HAP-1 (cell line): ENCODE data around the gene CLDN9.

Experiments
- DNase-seq, 2 experiments: peaks; one replicate each; pipeline ENCODE4 v3.0.0-alpha.2; 2016 to 2020; ENCODE audit warnings: low spot score in 2 of 2
- H3K27me3 ChIP-seq: fragments of 250-450 bp; sonication (Bioruptor Pico); 2 replicates; pipeline ENCODE4 v1.5.1; 2020; ENCODE audit warnings: low read depth, mild to moderate bottlenecking, moderate library complexity
- H3K36me3 ChIP-seq: fragments of 250-450 bp; sonication (Bioruptor Pico); replicated peaks from 2 replicates; pipeline ENCODE4 v1.5.1; 2020; ENCODE audit warnings: mild to moderate bottlenecking
- H3K4me1 ChIP-seq: fragments of 250-450 bp; sonication (Bioruptor Pico); 2 replicates; pipeline ENCODE4 v1.5.1; 2020; ENCODE audit warnings: mild to moderate bottlenecking
- H3K4me3 ChIP-seq: fragments of 250-450 bp; sonication (Bioruptor Pico); 2 replicates; pipeline ENCODE4 v1.5.1; 2020; ENCODE audit warnings: mild to moderate bottlenecking, moderate library complexity
- H3K9me3 ChIP-seq: fragments of 250-450 bp; sonication (Bioruptor Pico); 2 replicates; pipeline ENCODE4 v1.5.1; 2020; ENCODE audit warnings: mild to moderate bottlenecking, moderate library complexity
- in situ Hi-C: fragments of 300-500 bp; cut with MboI; formaldehyde crosslinking; loops from 3 replicates; pipeline ENCODE4 v1.14.3; 2020; ENCODE audit warnings: low sequenced_read_pairs, inconsistent platforms, mixed read lengths

The CLDN9 gene

GRCh38 chr16:3022208-3022683, 9.5 kb downstream of the CLDN9 start:
- peak; percentile 48 to 82 for DNase-seq
- Histone ChIP-seq H3K27me3 (no peaks in the 10 kb centered on the region), H3K36me3 (peaks cover 24% of the 10 kb centered on the region), H3K9me3 (no peaks in the 10 kb centered on the region), H3K4me1 (peaks cover 22% of the 10 kb centered on the region), H3K4me3 (peak overlapping the region; percentile 90)
- in situ Hi-C loops, result loop anchor here (5.0 kb wide), 1 partner anchor 50 kb away; no protein-coding TSS in a partner anchor

GRCh38 chr16:3022684-3023414, 10.1 kb downstream of the CLDN9 start:
- in situ Hi-C loops, result loop anchor here (5.0 kb wide), 1 partner anchor 51 kb away; no protein-coding TSS in a partner anchor
- Histone ChIP-seq H3K9me3 (no peaks in the 10 kb centered on the region), H3K27me3 (no peaks in the 10 kb centered on the region), H3K4me3 (peak overlapping the region; percentile 90), H3K36me3 (peaks cover 26% of the 10 kb centered on the region), H3K4me1 (peaks cover 23% of the 10 kb centered on the region)
- peak in 1 of 2 experiments; percentile 58 for DNase-seq

GRCh38 chr16:3023415-3023668, 10.6 kb downstream of the CLDN9 start:
- Histone ChIP-seq H3K27me3 (no peaks in the 10 kb centered on the region), H3K9me3 (no peaks in the 10 kb centered on the region), H3K4me3 (peak overlapping the region; percentile 90), H3K36me3 (peaks cover 26% of the 10 kb centered on the region), H3K4me1 (peaks cover 25% of the 10 kb centered on the region)
- in situ Hi-C loops, result loop anchor here (5.0 kb wide), 1 partner anchor 51 kb away; no protein-coding TSS in a partner anchor
- no peak for DNase-seq

DNA sequence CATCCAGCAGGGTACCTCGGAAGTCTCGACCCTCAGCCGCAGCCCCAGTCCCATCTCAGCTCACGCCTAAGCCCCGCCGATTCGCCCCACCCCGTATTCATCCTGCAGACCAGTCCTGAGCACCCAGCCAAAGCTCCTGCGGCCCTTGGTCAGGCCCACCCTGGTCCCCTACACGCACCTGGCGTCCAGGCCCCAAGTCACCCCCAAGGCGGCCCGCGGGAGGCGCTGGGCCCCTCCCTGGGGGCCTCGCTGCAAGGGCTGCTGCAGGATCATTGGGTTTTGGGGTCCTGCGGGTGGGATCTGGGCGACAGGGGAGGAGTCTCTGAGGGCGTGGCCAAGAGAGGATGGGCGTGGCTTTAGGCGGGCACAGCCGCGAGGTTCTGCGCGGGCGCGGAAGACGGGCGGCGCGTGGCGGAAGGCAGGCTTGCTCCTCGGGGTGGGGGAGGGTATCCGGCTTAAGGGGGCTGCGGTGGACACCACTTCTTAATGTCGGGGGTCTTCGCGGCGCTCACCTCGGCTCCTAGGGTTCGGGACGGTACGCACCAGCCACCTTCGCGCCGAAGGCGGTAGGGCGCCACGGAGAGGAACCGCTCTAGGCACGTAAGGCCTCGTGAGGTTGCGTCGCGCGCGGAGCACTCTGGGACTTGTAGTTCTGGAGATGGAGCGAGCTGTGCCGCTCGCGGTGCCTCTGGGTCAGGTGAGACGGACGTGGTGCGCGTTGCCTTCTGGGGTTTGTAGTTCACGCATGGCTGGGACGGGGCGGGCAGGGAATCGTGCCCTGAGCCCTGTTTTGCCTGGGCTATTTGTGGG, 11.2 kb downstream of the CLDN9 start, which contains the start of the genes HCFC1R1 and THOC6:
TSS of gene HCFC1R1 (minus strand) at position 274 of the 810 bp plus-strand sequence. CDS start at position 273, 1 bp downstream.
TSS of gene THOC6 (plus strand) at position 367 of the 810 bp plus-strand sequence. CDS start at position 659, 292 bp downstream.
- DNase-seq, result peak; percentile 97 to 98
- Histone ChIP-seq H3K36me3 (peaks cover 26% of the 10 kb centered on the region), H3K27me3 (peaks cover 4% of the 10 kb centered on the region), H3K4me1 (peaks cover 25% of the 10 kb centered on the region), H3K9me3 (no peaks in the 10 kb centered on the region), H3K4me3 (peak within 1 kb of the TSS; percentile 90)
- in situ Hi-C loops, result loop anchor here (5.0 kb wide), 1 partner anchor 52 kb away; no protein-coding TSS in a partner anchor

DNA sequence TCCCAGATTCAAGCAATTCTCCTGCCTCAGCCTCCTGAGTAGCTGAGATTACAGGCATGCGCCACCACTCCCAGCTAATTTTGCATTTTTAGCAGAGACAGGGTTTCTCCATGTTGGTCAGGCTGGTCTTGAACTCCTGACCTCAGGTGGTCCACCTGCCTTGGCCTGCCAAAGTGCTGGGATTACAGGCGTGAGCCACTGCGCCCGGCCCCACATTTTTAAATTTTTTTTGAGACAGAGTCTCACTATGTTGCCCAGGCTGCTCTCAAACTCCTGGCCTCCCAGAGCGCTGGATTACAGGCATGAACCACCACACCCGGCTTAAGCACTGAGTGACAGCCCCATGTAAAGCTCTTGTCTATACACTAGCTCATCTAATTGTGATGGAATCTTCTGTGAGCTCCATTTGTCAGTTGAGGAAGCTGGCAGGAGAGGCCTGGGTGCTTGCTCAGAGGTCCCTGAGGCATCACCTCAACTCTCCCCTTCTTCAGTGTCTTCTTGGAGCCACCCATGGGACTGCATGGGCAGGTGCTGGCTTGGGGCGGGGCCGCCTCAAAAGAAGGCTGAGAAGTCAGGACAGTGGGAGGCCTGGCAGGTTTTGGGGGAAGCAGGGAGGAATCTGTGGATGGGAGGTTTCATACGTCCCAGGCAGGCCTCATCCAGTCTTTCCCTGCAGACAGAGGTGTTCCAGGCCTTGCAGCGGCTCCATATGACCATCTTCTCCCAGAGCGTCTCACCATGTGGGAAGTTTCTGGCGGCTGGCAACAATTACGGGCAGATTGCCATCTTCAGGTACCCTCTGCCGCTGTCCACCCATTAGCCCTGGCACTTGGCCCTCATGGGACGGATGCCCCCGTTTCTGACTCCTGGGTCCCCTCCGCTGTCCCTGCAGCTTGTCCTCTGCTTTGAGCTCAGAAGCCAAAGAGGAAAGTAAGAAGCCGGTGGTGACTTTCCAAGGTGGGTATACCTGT, 12.6 kb downstream of the CLDN9 start:
- Histone ChIP-seq H3K27me3 (peaks cover 18% of the 10 kb centered on the region), H3K9me3 (no peaks in the 10 kb centered on the region), H3K36me3 (peaks cover 26% of the 10 kb centered on the region), H3K4me1 (peaks cover 25% of the 10 kb centered on the region), H3K4me3 (no peak overlapping the region)
- in situ Hi-C loops, result no loop called here
- no peak for DNase-seq

GRCh38 chr16:3026003-3026378, 13.3 kb downstream of the CLDN9 start:
- DNase-seq, result no peak
- no peak overlapping the region for H3K4me3 ChIP-seq
- no peaks in the 10 kb centered on the region for H3K9me3 ChIP-seq
- H3K36me3 ChIP-seq, result peaks cover 26% of the 10 kb centered on the region
- in situ Hi-C loops, result no loop called here
- H3K27me3 ChIP-seq, result peaks cover 23% of the 10 kb centered on the region
- H3K4me1 ChIP-seq, result peaks cover 25% of the 10 kb centered on the region

GRCh38 chr16:3026609-3027488, 14.1 kb downstream of the CLDN9 start:
- Histone ChIP-seq H3K36me3 (peaks cover 22% of the 10 kb centered on the region), H3K4me1 (peaks cover 21% of the 10 kb centered on the region), H3K9me3 (no peaks in the 10 kb centered on the region; the same call in 1 of the 2 replicates), H3K27me3 (peaks cover 24% of the 10 kb centered on the region), H3K4me3 (no peak overlapping the region)
- DNase-seq, result no peak
- in situ Hi-C loops, result no loop called here

DNA sequence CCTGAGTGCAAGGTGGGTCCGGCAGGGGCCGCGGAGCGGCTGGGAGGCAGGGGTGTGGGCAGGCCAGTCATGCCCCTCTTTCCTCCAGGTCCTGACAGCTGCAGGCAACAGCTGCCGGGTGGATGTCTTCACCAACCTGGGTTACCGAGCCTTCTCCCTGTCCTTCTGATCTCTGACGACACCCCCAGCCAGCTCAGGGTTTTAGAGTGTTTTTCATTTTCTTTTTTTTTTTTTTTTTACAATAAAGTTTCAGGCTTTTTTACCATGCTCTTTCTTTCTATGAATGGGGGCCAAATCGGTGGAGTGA, 14.7 kb downstream of the CLDN9 start:
- Histone ChIP-seq H3K27me3 (peaks cover 30% of the 10 kb centered on the region), H3K4me1 (peaks cover 15% of the 10 kb centered on the region), H3K4me3 (no peak overlapping the region), H3K9me3 (no peaks in the 10 kb centered on the region; the same call in 1 of the 2 replicates), H3K36me3 (peaks cover 19% of the 10 kb centered on the region)
- in situ Hi-C loops, result no loop called here
- DNase-seq, result no peak

DNA sequence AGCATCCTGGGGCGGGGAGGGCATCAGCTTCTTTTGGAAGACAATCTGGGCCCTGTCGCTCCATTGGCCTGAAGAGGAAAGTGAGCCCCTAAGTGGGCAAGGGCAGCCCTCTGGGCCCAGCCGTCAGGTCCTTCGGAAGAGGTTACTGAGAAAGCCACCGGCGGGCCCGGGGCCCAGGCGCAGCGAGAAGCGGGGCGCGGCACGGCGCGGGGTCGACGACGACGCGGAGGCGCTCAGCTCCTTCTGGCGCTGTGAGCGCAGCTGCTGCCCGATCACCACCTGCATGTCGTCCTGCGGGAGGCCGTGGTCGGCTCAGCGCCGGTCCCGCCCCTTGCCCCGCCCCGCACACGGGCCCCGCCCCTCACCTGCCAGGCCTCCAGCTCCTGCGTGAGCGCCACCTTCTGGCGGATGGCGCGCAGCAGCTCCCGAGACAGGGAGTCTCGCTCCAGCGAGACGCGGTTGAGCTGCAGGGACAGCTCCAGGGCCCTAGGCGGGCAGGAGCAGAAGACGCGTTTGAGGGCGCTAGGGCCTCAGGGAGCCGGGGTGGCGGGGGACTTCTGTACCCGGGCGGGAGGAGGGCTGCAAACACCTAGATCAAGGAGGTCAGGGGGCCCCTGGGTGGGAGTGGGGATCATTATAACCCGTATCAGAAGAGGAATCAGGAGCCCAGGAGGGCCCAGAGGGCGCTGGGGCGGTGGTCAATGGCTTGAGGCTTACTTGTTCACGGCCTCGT, 15.4 kb downstream of the CLDN9 start:
- Histone ChIP-seq H3K27me3 (peaks cover 37% of the 10 kb centered on the region), H3K9me3 (no peaks in the 10 kb centered on the region; the same call in 1 of the 2 replicates), H3K4me3 (no peak overlapping the region), H3K4me1 (peaks cover 8% of the 10 kb centered on the region), H3K36me3 (peaks cover 19% of the 10 kb centered on the region)
- DNase-seq, result peak; percentile 77 to 93
- in situ Hi-C loops, result no loop called here

GRCh38 chr16:3028716-3029319, 16.1 kb downstream of the CLDN9 start:
- Histone ChIP-seq H3K27me3 (peaks cover 44% of the 10 kb centered on the region), H3K9me3 (no peaks in the 10 kb centered on the region; the same call in 1 of the 2 replicates), H3K4me3 (no peak overlapping the region), H3K4me1 (peaks cover 3% of the 10 kb centered on the region; the same call in 1 of the 2 replicates), H3K36me3 (peaks cover 19% of the 10 kb centered on the region)
- no peak for DNase-seq
- in situ Hi-C loops, result no loop called here

DNA sequence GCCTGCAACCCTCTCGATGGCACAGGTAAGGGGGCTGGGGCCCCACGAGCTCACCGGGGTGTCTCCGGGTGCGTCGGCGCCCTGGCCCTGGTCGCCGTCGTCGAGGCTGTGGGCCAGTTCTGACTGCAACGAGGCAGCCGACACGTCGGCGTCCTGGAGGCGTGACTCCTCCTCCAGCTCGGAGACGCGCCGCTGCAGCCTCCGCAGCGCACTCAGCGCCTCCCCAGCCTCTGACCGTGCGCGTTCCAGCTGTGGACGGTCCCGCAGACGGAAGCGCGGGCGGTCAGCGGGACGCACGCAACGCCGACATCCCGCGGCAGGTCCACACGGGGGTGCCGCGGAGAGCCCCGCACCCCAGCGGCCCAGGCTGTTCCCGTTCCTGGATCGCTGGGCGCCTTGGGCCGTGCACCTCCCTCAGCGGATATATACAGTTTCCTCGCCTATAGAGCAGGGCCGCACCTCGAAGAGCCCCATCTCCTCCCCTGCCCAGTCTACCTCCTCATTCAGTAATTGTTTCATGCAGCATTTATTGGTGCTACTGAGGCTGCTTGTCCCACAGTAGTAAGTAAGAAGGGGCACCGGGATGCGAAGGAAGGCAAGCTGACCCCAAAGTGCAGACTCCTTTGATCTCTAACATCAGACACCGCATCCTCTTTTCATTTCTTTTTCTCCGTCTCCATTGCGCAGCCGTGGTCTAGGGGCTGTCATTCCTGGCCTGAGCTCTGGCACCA, 16.9 kb downstream of the CLDN9 start:
- Histone ChIP-seq H3K27me3 (peaks cover 52% of the 10 kb centered on the region), H3K4me3 (no peak overlapping the region), H3K4me1 (peaks cover 3% of the 10 kb centered on the region; the same call in 1 of the 2 replicates), H3K9me3 (no peaks in the 10 kb centered on the region; the same call in 1 of the 2 replicates), H3K36me3 (peaks cover 19% of the 10 kb centered on the region)
- in situ Hi-C loops, result no loop called here
- DNase-seq, result peak in 1 of 2 experiments; percentile 46
